HepG2 (cell line): Measurements from ENCODE around the gene CAPN11. TPM values are rescaled to one million over a fixed set of nuclear protein-coding genes. Genes with fewer than 3 reads are reported as not detected.

Experiments
- FOXM1 ChIP-seq: sonication (generic); formaldehyde crosslinking; IDR thresholded peaks from 2 replicates; pipeline ENCODE4 v1.5.0; 2020; ENCODE audit warnings: missing genetic modification reagents
- HCFC1 ChIP-seq: fragments of 150-350 bp; IDR thresholded peaks from 2 replicates; pipeline ENCODE4 v1.6.1; 2014; ENCODE audit warnings: low read depth, low read length
- HNRNPK ChIP-seq: fragments of 200-400 bp; formaldehyde crosslinking; IDR thresholded peaks from 2 replicates; pipeline ENCODE4 v1.6.1; 2018; ENCODE audit warnings: low read length, low read depth, moderate library complexity, mild to moderate bottlenecking; ENCODE audit not compliant: poor library complexity, severe bottlenecking
- KLF13 ChIP-seq: sonication (generic); formaldehyde crosslinking; IDR thresholded peaks from 2 replicates; pipeline ENCODE4 v1.4.0; 2020; ENCODE audit warnings: mild to moderate bottlenecking, missing genetic modification reagents
- PHF20 ChIP-seq: sonication (generic); formaldehyde crosslinking; IDR thresholded peaks from 2 replicates; pipeline ENCODE4 v1.5.0; 2020; ENCODE audit warnings: mild to moderate bottlenecking, missing genetic modification reagents
- POLR2AphosphoS2 ChIP-seq: IDR thresholded peaks from 2 replicates; pipeline ENCODE4 v1.6.1; 2011; ENCODE audit warnings: low read depth, low read length, improper control_type of control experiment
- PTBP1 ChIP-seq: fragments of 200-400 bp; formaldehyde crosslinking; IDR thresholded peaks from 2 replicates; pipeline ENCODE4 v1.6.1; 2018; ENCODE audit warnings: low read length, low read depth; ENCODE audit not compliant: poor library complexity, severe bottlenecking
- SP5 ChIP-seq: IDR thresholded peaks from 2 replicates; pipeline ENCODE4 v1.6.1; 2016; ENCODE audit warnings: low read depth, borderline replicate concordance
- STAT5B ChIP-seq: sonication (generic); formaldehyde crosslinking; IDR thresholded peaks from 2 replicates; pipeline ENCODE4 v1.4.0; 2020; ENCODE audit warnings: missing genetic modification reagents
- THRA ChIP-seq: sonication (generic); formaldehyde crosslinking; IDR thresholded peaks from 2 replicates; pipeline ENCODE4 v1.4.0; 2020; ENCODE audit warnings: missing genetic modification reagents, borderline replicate concordance
- YEATS2 ChIP-seq: sonication (generic); formaldehyde crosslinking; IDR thresholded peaks from 2 replicates; pipeline ENCODE4 v1.4.0; 2020; ENCODE audit warnings: missing genetic modification reagents, borderline replicate concordance
- ZBTB38 ChIP-seq: sonication (generic); formaldehyde crosslinking; IDR thresholded peaks from 2 replicates; pipeline ENCODE4 v1.5.1; 2020; ENCODE audit warnings: mild to moderate bottlenecking, missing genetic modification reagents
- ZNF205 ChIP-seq: IDR thresholded peaks from 2 replicates; pipeline ENCODE4 v1.6.1; 2018; ENCODE audit warnings: missing biosample characterization, missing genetic modification reagents
- ZNF296 ChIP-seq: sonication (generic); formaldehyde crosslinking; conservative IDR thresholded peaks from 2 replicates; pipeline ENCODE4 v1.5.0; 2020; ENCODE audit warnings: mild to moderate bottlenecking, missing genetic modification reagents
- ZNF44 ChIP-seq: sonication (generic); formaldehyde crosslinking; IDR thresholded peaks from 2 replicates; pipeline ENCODE4 v1.5.1; 2020; ENCODE audit warnings: mild to moderate bottlenecking, missing genetic modification reagents
- ZNF687 ChIP-seq: sonication (generic); formaldehyde crosslinking; IDR thresholded peaks from 2 replicates; pipeline ENCODE4 v1.5.1; 2020; ENCODE audit warnings: mild to moderate bottlenecking, missing genetic modification reagents, moderate library complexity
- ZNF724P ChIP-seq: sonication (generic); formaldehyde crosslinking; IDR thresholded peaks from 2 replicates; pipeline ENCODE4 v1.8.0; 2022; ENCODE audit warnings: missing genetic modification reagents, borderline replicate concordance
- ZNF780A ChIP-seq: sonication (generic); formaldehyde crosslinking; IDR thresholded peaks from 2 replicates; pipeline ENCODE4 v1.8.0; 2022; ENCODE audit warnings: mild to moderate bottlenecking, missing genetic modification reagents, moderate library complexity
- polyA plus RNA-seq, 8 experiments: library from polyadenylated mRNA; depleted of rRNA in 3 of 8; stranded (reverse) in 7 of 8; unstranded in 1 of 8; fragments of >200 nt; fragmentation: Illumina TruSeq in 4 of 8; extraction: Trizol in 4 of 8; gene quantifications; 2 replicates each; pipeline versions ENCODE4 v1.2.1 to v1.2.3, GENCODE V29; 2011 to 2016; ENCODE audit warnings: low read depth in 4 of 8, missing spikeins in 1 of 8, mixed read lengths in 1 of 8; ENCODE audit not compliant: insufficient read depth in 1 of 8
- total RNA-seq, 5 experiments: library from RNA; depleted of rRNA; stranded (reverse); fragments of >200 nt; fragmentation: Illumina TruSeq; extraction: Trizol; gene quantifications; 2 replicates each; pipeline ENCODE4 v1.2.3, GENCODE V29; 2016; ENCODE audit warnings: low read depth in 1 of 5
- TF ChIP-seq, protein P1 (sequence below): sonication (generic); formaldehyde crosslinking; IDR thresholded peaks from 2 replicates; pipeline ENCODE4 v1.5.1; 2020; ENCODE audit warnings: missing genetic modification reagents, mild to moderate bottlenecking, borderline replicate concordance
- TF ChIP-seq, protein P2 (sequence below): sonication (generic); formaldehyde crosslinking; IDR thresholded peaks from 2 replicates; pipeline ENCODE4 v1.9.0; 2022; ENCODE audit warnings: missing genetic modification reagents, mild to moderate bottlenecking, borderline replicate concordance

CAPN11 gene
- total and polyA plus RNA-seq, 2 of the 13 experiments (the other 11 are each of a cell fraction or from before 2014, with no cell fraction given), result 0.07 to 0.11 TPM

DNA sequence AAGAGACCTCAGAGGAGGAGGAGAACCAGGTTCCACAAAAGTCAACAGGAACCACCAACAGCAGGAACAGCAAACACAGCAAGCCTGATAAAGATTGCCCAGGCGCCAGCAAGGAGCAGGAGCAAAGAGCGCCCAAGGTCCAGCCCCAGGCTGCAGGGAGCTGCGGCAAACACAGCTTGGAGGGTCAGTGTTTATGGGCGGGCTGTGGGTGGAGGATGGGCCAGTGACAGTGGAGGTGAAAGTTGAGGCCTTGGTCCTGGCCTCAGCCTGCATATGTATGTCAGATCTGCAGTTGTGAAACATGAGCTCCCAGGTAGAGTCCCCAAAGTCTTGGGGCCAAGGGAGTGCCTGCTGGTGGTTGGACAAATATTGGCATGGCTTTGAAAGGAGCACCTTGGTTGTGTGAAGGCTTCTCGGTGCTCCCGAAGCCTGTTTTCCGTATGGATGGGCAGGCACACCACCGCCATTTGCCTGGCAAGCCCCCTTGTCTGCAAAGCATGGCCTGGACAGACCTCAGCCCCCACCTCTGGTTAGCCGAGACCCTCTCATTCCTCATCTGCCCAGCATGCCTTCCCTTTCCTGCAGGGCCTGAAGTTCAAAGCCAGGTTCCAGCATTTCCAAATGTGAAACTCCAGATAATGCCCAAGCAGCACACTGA lies 2.0 kb upstream of the CAPN11 start (continued):
- TF ChIP-seq ZNF687 (CRISPR knock-in tag) (peak; percentile 96), PTBP1 (peak; percentile 27), PHF20 (no peak), ZNF44 (CRISPR knock-in tag) (no peak; the same call in 1 of the 2 replicates), YEATS2 (CRISPR knock-in tag) (no peak), HNRNPK (no peak), HCFC1 (no peak; the same call in 1 of the 2 replicates), ZBTB38 (CRISPR knock-in tag) (peak; percentile 58; the same call in 1 of the 2 replicates), ZNF724P (CRISPR knock-in tag) (peak; percentile 62; the same call in 1 of the 2 replicates), ZNF780A (CRISPR knock-in tag) (no peak), THRA (peak; percentile 86; the same call in 1 of the 2 replicates), POLR2AphosphoS2 (no peak; the same call in 1 of the 2 replicates), KLF13 (CRISPR knock-in tag) (0 out of 2 replicates have a peak, but pooled peaks have one; percentile 87), SP5 (CRISPR knock-in tag) (peak; percentile 97), FOXM1 (CRISPR knock-in tag) (no peak), ZNF296 (CRISPR knock-in tag) (no peak), STAT5B (CRISPR knock-in tag) (no peak), ZNF205 (CRISPR knock-in tag) (peak; percentile 95)
- TF ChIP-seq, protein P1, sequence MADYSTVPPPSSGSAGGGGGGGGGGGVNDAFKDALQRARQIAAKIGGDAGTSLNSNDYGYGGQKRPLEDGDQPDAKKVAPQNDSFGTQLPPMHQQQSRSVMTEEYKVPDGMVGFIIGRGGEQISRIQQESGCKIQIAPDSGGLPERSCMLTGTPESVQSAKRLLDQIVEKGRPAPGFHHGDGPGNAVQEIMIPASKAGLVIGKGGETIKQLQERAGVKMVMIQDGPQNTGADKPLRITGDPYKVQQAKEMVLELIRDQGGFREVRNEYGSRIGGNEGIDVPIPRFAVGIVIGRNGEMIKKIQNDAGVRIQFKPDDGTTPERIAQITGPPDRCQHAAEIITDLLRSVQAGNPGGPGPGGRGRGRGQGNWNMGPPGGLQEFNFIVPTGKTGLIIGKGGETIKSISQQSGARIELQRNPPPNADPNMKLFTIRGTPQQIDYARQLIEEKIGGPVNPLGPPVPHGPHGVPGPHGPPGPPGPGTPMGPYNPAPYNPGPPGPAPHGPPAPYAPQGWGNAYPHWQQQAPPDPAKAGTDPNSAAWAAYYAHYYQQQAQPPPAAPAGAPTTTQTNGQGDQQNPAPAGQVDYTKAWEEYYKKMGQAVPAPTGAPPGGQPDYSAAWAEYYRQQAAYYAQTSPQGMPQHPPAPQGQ (CRISPR knock-in tag), result no peak; the same call in 1 of the 2 replicates
- TF ChIP-seq, protein P2, sequence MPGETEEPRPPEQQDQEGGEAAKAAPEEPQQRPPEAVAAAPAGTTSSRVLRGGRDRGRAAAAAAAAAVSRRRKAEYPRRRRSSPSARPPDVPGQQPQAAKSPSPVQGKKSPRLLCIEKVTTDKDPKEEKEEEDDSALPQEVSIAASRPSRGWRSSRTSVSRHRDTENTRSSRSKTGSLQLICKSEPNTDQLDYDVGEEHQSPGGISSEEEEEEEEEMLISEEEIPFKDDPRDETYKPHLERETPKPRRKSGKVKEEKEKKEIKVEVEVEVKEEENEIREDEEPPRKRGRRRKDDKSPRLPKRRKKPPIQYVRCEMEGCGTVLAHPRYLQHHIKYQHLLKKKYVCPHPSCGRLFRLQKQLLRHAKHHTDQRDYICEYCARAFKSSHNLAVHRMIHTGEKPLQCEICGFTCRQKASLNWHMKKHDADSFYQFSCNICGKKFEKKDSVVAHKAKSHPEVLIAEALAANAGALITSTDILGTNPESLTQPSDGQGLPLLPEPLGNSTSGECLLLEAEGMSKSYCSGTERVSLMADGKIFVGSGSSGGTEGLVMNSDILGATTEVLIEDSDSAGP (CRISPR knock-in tag), result peak; percentile 87
